Thyroid gland (tissue), 4 donors: Measurements from ENCODE around the gene DSG3. TPM values are rescaled to one million over a fixed set of nuclear protein-coding genes. Genes with fewer than 3 reads are reported as not detected.
"Not testable (repeated sequence)": the region's sequence is repeated elsewhere in the genome, so short reads cannot be mapped to it uniquely, and the experiment has no call there.

Experiments used
- DNase-seq, 2 donors: peaks; one replicate each; pipeline ENCODE4 v3.0.0-alpha.2; 2019
- H3K27ac ChIP-seq, 3 donors: fragments of 200-600 bp; sonication (generic); 1 replicate in 2 of 3; 2 replicates in 1 of 3; pipeline ENCODE4 v1.5.1; 2016 to 2019; ENCODE audit warnings: mild to moderate bottlenecking in 1 of 3, moderate library complexity in 1 of 3
- H3K27me3 ChIP-seq: fragments of 200-600 bp; sonication (generic); one replicate; pipeline ENCODE4 v1.5.1; 2019
- H3K36me3 ChIP-seq, 2 donors: fragments of 200-600 bp; sonication (generic); one replicate each; pipeline ENCODE4 v1.5.1; 2016 to 2019
- H3K4me1 ChIP-seq, 2 donors: fragments of 200-600 bp; sonication (generic); one replicate each; pipeline ENCODE4 v1.5.1; 2017 to 2019
- H3K4me3 ChIP-seq, 3 donors: fragments of 200-600 bp; sonication (generic); replicated peaks in 1 of 3; 1 replicate in 2 of 3; 2 replicates in 1 of 3; pipeline ENCODE4 v1.5.1; 2016; ENCODE audit warnings: mild to moderate bottlenecking in 1 of 3
- H3K9me3 ChIP-seq: fragments of 200-600 bp; sonication (generic); one replicate; pipeline ENCODE4 v1.5.1; 2017
- POLR2A ChIP-seq, 2 donors: fragments of 450-650 bp; IDR thresholded peaks; one replicate each; pipeline ENCODE4 v1.6.1; 2017; ENCODE audit warnings: antibody characterized with exemption in 2 of 2, mild to moderate bottlenecking in 2 of 2, moderate library complexity in 1 of 2
- WGBS, 2 donors: methylation state at CpG; one replicate each; pipeline ENCODE4 v1.1.5; 2017; 5-methylcytosine and 5-hydroxymethylcytosine counted together
- intact Hi-C: fragments of 100-400 bp; cut with DNase I; formaldehyde crosslinking; loops from one replicate; pipeline ENCODE4 v1.15.1; 2023
- total RNA-seq, 4 donors: library from RNA; depleted of rRNA; stranded (reverse); fragments of >200 nt; gene quantifications; one replicate each; pipeline ENCODE4 v1.2.3, GENCODE V29; 2016
- TF ChIP-seq, protein P1 (sequence below), 6 experiments: fragments of 200-600 bp in 3 of 6; fragments of 450-650 bp in 3 of 6; sonication (generic) in 3 of 6; IDR thresholded peaks; one replicate each; pipeline ENCODE4 v1.5.1; 2016 to 2019; ENCODE audit warnings: antibody characterized with exemption in 6 of 6, mild to moderate bottlenecking in 2 of 6, inconsistent platforms in 1 of 6, moderate library complexity in 1 of 6

DSG3 gene
- total RNA-seq, 4 donors from 2014 or later = 0.10 TPM; not detected in 3

DNA sequence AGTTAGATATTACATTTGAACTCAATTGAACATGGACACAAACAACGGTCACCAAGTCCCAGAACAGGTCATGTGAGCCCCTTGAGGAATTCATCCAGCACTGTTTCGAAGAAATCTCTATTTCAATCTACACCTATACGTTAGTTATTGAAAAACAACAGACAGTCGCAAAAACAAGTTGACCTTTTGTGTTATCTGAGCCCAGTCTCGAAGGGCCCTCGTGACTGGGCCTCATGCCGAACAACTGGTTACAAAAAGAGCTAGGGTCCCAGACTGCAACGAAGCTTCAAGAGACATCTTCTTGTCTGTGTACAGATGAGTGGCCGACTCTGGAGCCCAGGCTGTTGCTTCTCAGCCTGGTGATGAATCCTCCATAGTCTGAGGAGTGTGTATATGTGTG is 45.1 kb downstream of the DSG3 start:
- TF ChIP-seq, protein P1, sequence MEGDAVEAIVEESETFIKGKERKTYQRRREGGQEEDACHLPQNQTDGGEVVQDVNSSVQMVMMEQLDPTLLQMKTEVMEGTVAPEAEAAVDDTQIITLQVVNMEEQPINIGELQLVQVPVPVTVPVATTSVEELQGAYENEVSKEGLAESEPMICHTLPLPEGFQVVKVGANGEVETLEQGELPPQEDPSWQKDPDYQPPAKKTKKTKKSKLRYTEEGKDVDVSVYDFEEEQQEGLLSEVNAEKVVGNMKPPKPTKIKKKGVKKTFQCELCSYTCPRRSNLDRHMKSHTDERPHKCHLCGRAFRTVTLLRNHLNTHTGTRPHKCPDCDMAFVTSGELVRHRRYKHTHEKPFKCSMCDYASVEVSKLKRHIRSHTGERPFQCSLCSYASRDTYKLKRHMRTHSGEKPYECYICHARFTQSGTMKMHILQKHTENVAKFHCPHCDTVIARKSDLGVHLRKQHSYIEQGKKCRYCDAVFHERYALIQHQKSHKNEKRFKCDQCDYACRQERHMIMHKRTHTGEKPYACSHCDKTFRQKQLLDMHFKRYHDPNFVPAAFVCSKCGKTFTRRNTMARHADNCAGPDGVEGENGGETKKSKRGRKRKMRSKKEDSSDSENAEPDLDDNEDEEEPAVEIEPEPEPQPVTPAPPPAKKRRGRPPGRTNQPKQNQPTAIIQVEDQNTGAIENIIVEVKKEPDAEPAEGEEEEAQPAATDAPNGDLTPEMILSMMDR (IDR thresholded peaks at IDR 0.05) = no peak
- TF ChIP-seq POLR2A (IDR thresholded peaks at IDR 0.05) = no peak

DNA sequence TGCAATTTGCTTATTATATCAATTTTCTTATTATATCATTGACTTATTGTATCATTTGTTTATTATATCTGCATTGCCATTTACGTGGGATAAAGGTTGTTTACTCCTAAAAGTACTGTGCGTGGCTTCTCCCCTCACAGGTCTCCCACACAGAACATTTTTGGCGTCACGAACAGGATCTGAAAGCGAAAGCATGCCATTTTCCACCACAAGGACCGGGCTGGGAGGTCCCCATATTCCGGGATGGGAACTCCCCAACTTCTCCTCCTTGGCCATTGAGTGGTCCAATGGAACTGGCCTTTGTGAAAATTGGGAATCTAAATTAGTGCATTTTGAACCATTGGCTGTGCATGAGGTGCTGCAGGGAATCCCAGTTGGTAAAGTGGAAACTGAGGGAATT is 45.6 kb downstream of the DSG3 start:
- no peak for DNase-seq
- TF ChIP-seq POLR2A (IDR thresholded peaks at IDR 0.05) = no peak
- TF ChIP-seq, protein P1 (IDR thresholded peaks at IDR 0.05) = no peak
- no peak overlapping the region for H3K4me3 ChIP-seq

More for the DNA sequence above, 45.1 kb downstream of the DSG3 start:
- H3K4me3 ChIP-seq = no peak overlapping the region
- H3K36me3 ChIP-seq = no peaks in the 10 kb centered on the region
- H3K27me3 ChIP-seq = no peaks in the 10 kb centered on the region
- no peak overlapping the region for H3K27ac ChIP-seq
- H3K9me3 ChIP-seq = no peaks in the 10 kb centered on the region
- intact Hi-C loops = no loop called here
- DNase-seq = no peak
- 89 to 91% methylated on average over 9 of the region's 9 CpGs for WGBS, 2 donors
- H3K4me1 ChIP-seq = no peaks in the 10 kb centered on the region

DNA sequence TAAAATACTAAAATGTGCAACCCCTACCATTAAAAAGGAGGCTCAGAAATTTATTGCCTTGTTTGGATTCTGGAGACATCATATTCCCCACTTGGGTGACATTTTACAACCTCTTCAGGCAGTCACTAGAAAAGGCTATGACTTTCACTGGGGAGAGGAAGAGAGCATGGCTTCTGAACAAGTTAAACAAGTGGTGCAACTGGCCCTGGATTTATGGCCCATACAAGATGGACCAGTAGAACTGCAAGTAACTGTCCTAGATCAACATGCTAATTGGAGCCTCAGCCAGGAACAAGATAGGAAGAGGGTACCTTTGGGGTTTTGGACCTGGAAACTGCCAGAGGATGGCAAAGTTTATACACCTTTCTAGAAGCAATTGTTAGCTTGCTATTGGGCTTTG is 46.4 kb downstream of the DSG3 start:
- H3K9me3 ChIP-seq = no peaks in the 10 kb centered on the region
- H3K27me3 ChIP-seq = no peaks in the 10 kb centered on the region
- H3K4me3 ChIP-seq = no peak overlapping the region
- H3K4me1 ChIP-seq = peaks cover 0 to 4% of the 10 kb centered on the region in 2 donors
- intact Hi-C loops = no loop called here
- no peak for DNase-seq
- TF ChIP-seq POLR2A (IDR thresholded peaks at IDR 0.05) = no peak
- TF ChIP-seq, protein P1 (IDR thresholded peaks at IDR 0.05) = no peak
- no peak overlapping the region for H3K27ac ChIP-seq
- H3K36me3 ChIP-seq = no peaks in the 10 kb centered on the region

More for the DNA sequence above, 45.6 kb downstream of the DSG3 start:
- no peaks in the 10 kb centered on the region for H3K9me3 ChIP-seq
- H3K36me3 ChIP-seq = no peaks in the 10 kb centered on the region
- intact Hi-C loops = no loop called here
- H3K4me1 ChIP-seq = no peaks in the 10 kb centered on the region
- no peak overlapping the region for H3K27ac ChIP-seq
- H3K27me3 ChIP-seq = no peaks in the 10 kb centered on the region
- 82 to 88% methylated on average over 7 of the region's 7 CpGs for WGBS, 2 donors

DNA sequence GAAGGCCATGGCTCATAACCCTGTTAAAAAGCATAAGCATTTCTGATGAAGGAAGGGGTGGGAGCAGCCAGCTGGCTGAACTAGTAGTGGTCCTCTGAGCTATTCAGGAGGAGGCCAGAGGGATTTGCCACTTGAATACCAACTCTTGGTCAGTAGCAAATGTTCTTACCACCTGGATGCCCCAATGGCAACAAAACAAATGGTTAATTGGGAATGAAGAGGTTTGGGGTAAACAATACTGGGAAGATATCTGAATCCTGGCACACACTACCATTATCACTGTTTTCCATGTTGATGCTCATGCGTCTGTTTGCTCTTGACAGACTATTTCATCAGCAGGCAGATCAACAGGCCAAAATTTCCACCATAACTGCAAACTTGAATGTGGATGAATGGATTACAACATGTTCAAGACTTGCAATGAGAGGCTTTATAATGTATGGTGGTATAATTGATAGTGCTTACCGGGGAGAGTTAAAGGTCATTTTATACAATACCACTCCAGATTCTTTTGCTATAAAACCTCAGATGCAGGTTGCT is 47.2 kb downstream of the DSG3 start:
- H3K4me1 ChIP-seq, H3K27me3 ChIP-seq, H3K27ac ChIP-seq, H3K4me3 ChIP-seq, DNase-seq, H3K9me3 ChIP-seq, H3K36me3 ChIP-seq, intact Hi-C loops: not testable (repeated sequence)
- WGBS, 2 donors = 68 to 75% methylated on average over 2 of the region's 2 CpGs

DNA sequence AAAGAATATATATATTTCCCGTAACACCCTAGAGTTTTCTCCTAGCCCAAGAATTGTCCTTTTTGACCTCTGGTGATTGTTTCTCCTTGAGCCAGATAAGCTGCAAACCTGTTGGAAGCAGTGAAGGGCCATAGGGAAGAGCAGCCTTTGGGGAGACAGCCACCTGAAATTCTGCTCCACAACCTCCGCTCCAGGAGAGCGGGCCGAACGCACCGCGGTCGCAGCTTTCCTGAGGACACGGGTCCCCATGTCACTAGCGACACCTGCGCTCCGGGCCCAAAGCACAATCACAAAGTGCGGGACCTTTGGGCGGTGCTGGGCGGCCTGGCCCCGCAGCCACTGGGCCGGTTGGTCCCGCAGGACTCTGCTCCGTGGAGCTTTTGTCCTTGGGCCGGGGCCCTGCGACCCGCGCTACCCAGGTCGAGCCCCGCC is 49.9 kb downstream of the DSG3 start:
- DNase-seq = peak in 1 of 2 donors; percentile 35

More for the DNA sequence above, 49.9 kb downstream of the DSG3 start:
- no peaks in the 10 kb centered on the region for H3K36me3 ChIP-seq
- 17 to 26% methylated on average over 9 to 22 of the region's 25 CpGs for WGBS, 2 donors
- H3K27me3 ChIP-seq = no peaks in the 10 kb centered on the region
- H3K27ac ChIP-seq = peak overlapping the region; percentile 72 to 85 (median 83)
- H3K9me3 ChIP-seq = no peaks in the 10 kb centered on the region
- no peak for TF ChIP-seq POLR2A (IDR thresholded peaks at IDR 0.05)
- TF ChIP-seq, protein P1 (IDR thresholded peaks at IDR 0.05) = no peak
- peak overlapping the region; percentile 16 to 59 (median 51) for H3K4me3 ChIP-seq
- intact Hi-C loops = no loop called here
- H3K4me1 ChIP-seq = peaks cover 0 to 9% of the 10 kb centered on the region in 2 donors
